Activated CD4-positive, alpha-beta T cell treated with anti-CD3 and anti-CD28 coated beads, Interleukin-2, amount 50 U/mL, for 16 hours (primary cell): ENCODE measurements around the gene DDIT4.
"Not testable (repeated sequence)": the region's sequence is repeated elsewhere in the genome, so short reads cannot be mapped to it uniquely, and the experiment has no call there.

ENCODE experiments used
- DNase-seq: peaks from one replicate; pipeline ENCODE4 v3.0.0-alpha.2; 2020

The DDIT4 gene

DNA sequence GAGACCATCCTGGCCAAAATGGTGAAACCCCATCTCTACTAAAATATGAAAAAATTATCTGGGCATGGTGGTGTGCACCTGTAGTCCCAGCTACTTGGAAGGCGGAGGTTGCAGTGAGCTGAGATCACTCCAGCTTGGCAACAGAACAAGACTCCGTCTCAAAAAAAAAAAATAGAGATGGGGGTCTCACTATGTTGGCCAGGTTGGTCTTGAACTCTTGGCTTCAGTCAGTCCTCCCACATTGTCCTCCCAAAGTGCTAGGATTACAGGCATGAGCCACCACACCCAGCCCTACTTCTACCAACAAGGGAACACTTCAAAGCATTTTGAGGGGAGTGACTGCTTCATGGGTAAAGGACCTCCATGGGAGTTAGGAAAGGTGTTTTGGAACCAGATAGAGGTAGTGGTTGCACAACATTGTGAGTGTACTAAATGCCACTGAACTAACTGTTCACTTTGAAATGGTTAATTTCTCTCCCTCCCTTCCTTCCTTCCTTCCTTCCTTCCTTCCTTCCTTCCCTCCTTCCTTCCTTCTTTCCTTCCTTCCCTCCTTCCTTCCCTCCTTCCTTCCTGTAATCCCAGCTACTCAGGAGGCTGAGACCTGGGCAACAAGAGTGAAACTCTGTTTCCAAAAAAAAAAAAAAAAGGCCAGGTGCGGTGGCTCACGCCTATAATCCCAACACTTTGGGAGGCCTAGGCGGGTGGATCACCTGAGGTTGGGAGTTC, 5.1 kb upstream of the DDIT4 start:
- DNase-seq, result not testable (repeated sequence)

DNA sequence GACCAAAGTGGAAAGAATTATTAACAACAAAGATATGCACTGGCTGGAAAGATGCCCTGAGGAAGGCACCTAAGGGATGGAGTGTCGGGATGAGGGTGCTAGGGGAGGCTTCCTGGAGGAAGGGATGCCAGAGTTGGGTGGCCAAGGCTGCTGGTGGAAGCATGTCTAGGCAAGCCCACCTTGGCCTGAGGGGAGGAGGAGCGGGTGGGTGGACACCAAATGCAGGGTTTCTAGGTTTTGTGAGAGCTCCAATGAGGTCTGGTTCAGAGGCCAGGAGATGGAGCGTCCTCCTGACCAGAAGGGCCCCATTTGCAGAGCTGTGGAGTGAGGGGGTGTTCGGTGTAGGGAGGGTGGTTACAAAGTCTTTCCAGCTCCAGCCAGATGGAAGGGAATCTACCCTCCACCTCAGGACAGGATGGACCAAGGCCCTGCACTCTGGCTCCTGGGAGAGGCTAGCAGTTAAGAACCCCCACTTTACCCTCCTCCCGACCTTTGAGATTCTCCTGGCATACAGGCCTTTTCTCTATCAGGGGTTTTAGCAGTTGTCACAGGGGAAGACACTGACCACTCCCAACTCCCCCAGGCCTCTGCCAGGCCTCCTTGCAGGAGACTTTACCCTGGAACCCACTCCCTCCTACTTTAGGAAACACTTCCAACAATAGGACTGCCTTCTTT, 3.0 kb upstream of the DDIT4 start:
- no peak for DNase-seq

DNA sequence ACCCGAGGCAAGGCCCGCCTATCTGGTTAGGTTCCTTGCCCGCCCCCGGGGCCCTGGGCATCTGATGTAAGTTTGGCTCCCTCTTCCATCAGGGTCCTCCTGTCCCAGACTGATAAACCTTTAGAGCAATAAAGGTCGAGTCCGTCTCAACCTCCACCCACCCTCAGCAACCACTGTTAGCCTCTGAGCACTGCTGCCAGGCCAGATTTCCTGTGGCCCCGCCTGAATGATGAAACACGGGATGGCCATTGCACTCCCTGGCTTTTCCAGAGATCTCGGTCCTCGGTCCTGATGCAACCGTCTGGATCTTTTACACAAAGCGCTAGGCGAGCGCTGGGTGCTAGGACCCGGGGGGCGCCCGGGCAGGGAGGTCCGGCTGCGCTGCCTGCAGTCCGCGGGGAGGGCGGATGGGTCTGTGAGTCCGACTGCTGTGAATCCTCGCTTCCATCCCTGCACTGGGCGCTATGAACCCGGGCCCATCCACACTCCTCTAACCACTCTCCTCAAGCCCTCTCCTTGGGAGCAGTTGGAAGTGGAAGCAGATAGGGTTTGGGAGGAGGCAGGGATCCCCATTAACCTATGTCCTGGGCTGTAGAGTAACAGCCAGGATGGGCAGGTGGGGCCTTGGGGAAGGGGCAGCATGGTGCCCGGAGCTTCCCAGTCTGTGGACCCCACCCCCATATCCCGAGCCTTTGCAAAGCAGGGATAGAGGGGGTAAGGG, 875 bp upstream of the DDIT4 start:
- DNase-seq, result peak; percentile 62

DNA sequence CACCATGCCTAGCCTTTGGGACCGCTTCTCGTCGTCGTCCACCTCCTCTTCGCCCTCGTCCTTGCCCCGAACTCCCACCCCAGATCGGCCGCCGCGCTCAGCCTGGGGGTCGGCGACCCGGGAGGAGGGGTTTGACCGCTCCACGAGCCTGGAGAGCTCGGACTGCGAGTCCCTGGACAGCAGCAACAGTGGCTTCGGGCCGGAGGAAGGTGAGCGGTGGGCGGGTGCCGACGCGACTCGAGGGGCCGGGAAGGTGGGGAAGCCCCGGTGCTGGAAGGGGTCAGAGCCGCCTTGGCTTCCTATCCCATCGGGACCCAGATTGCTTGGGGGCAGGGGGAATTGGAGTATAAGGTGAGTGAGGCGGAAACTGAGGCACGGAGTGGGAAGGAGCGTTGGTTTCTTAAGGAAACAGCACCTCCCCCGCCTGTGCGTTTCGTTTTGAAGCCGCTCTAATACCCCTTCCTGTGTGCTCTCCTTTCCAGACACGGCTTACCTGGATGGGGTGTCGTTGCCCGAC, 547 bp downstream of the DDIT4 start:
- no peak for DNase-seq

DNA sequence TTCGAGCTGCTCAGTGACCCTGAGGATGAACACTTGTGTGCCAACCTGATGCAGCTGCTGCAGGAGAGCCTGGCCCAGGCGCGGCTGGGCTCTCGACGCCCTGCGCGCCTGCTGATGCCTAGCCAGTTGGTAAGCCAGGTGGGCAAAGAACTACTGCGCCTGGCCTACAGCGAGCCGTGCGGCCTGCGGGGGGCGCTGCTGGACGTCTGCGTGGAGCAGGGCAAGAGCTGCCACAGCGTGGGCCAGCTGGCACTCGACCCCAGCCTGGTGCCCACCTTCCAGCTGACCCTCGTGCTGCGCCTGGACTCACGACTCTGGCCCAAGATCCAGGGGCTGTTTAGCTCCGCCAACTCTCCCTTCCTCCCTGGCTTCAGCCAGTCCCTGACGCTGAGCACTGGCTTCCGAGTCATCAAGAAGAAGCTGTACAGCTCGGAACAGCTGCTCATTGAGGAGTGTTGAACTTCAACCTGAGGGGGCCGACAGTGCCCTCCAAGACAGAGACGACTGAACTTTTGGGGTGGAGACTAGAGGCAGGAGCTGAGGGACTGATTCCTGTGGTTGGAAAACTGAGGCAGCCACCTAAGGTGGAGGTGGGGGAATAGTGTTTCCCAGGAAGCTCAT, 1.1 kb downstream of the DDIT4 start:
- peak; percentile 79 for DNase-seq

DNA sequence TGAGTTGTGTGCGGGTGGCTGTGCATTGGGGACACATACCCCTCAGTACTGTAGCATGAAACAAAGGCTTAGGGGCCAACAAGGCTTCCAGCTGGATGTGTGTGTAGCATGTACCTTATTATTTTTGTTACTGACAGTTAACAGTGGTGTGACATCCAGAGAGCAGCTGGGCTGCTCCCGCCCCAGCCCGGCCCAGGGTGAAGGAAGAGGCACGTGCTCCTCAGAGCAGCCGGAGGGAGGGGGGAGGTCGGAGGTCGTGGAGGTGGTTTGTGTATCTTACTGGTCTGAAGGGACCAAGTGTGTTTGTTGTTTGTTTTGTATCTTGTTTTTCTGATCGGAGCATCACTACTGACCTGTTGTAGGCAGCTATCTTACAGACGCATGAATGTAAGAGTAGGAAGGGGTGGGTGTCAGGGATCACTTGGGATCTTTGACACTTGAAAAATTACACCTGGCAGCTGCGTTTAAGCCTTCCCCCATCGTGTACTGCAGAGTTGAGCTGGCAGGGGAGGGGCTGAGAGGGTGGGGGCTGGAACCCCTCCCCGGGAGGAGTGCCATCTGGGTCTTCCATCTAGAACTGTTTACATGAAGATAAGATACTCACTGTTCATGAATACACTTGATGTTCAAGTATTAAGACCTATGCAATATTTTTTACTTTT, 1.8 kb downstream of the DDIT4 start:
- DNase-seq, result peak; percentile 39

DNA sequence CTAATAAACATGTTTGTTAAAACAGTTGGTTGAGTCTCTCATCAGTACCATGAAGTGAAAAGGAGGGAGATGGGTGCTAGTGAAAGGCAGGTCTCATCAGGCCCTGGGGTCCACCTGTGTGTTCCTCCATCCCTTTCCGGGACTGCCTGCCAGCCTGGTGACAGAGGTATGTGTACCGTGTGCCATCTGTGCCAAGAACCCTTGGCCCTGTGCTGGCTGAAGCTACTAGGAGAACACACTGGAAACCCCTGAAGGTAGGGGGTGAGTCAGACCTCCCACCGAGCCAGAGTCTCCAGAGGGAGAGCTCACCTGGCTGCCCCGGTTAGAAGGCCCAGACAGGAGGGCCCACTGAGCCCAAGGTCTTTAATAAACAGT, 2.3 kb downstream of the DDIT4 start:
- DNase-seq, result peak; percentile 41

DNA sequence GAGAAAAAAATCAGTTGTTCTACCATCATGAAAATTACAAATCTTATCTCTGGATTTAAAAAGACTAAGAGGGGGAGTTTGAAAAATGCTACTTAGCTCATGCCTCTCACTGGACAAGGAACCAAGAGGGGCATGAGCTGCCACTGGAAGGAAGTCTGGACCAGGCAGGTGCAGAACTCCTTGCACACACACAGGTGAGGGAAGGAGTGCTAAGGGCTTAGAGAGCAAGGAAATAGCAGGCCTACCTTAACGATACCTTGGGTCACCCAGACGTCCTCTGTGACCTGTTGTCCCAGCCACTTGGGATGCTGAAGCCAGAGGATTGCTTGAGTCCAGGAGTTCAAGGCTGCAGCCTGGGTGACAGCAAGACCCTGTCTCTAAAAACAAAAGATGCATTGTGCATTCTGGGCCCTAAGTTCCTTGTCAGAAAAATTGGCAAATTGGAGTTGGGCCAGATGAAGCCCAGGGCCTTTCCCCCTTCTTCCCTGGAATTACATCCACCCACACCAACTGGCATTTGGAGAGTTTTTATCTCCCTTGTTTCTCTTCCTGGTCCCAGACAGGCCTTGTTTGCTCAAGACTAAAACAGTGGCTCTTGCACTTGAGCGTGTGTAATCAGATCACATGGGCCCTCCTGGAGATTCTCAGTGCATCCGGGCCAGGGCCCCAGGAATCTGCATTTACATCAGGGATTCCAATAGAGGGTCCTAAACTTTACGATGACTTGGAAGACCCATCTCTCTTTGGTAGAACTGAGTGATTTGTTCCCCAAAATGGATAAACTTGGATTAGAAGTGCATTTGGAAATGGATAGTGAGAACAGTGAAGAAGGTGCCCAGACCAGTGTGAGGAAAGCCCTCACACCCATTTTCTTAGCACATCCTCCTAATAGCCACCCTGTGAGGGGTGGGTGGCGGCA, 3.0 kb downstream of the DDIT4 start:
- no peak for DNase-seq

DNA sequence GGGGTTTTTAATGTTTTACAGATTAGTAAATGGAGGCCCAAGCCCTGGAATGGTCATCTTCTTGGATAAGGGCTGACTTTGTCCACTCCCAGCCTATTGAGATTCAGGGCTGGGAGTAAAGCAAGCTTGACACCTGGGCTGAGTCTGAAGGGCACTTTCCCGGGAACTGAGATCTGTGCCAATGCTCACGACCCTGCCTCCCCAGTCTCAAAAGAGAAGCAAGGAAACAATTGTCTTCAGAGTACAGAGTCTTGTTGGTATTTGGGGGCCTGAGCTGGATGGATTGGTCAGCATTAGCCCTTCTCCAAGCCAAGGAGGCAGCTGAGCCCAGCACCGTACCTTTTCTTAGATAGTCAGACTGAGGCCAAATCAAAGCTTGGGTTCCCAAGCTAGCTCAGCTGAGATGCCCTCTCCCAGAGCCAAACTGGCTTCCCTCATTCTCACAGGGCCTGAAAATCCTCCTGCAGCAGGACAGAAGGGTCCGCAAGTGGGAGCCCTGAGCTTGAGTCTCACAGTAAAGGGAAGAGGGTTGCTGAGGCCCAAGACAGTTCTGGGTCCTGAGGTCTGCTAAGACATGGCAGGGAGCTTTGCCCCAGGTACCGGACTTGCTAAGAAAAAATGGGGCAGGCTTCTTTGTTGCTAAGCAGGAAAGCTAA, 3.7 kb downstream of the DDIT4 start:
- no peak for DNase-seq

DNA sequence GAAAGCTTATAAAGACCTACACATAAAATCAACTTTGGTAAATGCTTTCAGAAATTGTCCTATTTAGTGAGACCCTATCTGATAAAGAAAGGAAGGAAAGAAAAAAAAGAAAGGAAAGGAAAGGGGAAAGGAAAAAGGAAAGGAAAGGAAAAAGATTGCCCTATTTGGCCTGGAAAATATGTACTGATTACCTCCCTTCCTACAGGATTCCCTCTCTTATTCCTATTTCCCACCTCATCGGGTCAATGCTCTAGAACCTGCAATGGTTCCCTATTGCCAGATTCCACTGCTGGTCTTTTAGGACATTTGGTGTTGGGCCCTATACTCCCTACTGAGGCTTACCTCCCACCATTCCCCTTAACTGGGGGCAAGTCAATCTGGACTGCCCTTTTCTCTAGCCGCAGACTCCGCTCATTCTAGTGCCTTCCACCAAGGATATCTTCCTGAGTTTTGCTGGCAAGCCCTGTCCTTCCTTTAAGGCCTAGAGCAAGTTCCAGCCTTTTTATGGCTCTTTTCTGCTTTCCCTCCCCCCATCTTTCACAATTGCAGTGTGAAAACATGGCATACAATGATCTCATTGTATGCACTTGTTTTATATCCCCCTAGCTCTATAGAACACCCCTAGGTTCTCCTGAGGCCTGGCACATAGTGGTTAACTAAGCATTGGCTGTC, 4.4 kb downstream of the DDIT4 start:
- no peak for DNase-seq

DNA sequence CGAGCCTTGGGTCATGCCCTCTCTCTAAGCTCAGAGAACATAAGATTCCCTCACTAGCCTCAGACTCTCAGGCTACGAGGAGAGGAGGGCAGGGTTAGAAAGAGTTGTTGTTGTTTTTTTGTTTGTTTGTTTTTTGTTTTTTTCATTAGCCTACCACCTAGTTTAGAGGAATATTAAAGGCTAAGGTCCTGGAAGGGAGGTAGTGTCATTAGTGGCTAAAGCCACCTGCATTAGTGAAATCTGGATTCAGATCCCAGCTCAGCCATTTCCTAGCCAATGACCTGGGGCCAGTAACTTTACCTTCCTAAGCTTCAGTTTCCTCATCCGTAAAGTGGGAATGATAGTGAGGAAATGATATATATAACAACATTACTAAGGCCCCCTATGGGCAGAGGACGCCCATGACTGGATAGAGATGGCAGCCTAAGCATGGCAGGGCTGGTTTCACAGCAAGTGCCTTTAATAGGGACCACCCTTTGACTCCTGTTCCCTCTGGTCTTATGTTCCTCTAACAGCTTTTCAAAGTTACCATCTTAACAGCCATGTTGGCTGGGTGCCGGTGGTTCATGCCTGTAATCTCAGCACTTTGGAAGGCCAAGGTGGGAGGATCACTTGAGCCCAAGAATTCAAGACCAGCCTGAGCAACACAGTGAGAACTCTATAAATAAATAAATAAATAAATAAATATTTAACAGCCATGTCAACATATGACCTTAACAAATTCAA, 5.1 kb downstream of the DDIT4 start:
- DNase-seq, result no peak

DNA sequence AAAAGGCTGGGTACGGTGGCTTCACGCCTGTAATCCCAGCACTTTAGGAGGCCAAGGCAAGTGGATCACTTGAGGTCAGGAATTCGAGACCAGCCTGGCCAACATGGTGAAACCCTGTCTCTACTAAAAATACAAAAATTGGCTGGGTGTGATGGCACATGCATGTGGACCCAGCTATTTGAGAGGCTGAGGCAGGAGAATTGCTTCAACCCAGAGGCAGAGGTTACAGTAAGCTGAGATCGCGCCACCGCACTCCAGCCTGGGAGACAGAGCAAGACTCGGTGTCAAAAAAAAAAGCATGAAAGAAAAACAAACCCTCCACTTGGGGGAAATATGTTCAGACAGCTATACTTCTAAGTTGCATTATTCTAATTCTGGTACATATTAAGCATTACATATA, 5.9 kb downstream of the DDIT4 start:
- not testable (repeated sequence) for DNase-seq

DNA sequence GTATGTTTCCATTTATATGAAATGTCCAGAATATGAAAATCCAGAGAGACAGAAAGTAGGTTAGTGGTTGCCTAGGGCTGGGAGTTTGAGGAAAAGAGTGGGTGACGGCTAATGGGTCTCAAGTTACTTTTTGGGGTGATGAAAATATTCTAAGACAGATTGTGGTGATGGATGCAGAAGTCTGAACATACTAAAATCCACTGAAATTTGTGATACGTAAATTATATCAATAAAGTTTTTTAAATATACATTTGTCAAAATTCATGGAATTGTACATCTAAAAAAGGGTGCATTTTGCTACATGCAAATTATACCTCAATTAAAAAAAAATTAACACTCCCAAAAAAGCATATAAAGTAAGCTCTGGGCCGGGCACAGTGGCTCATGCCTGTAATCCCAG, 9.4 kb downstream of the DDIT4 start:
- DNase-seq, result no peak

DNA sequence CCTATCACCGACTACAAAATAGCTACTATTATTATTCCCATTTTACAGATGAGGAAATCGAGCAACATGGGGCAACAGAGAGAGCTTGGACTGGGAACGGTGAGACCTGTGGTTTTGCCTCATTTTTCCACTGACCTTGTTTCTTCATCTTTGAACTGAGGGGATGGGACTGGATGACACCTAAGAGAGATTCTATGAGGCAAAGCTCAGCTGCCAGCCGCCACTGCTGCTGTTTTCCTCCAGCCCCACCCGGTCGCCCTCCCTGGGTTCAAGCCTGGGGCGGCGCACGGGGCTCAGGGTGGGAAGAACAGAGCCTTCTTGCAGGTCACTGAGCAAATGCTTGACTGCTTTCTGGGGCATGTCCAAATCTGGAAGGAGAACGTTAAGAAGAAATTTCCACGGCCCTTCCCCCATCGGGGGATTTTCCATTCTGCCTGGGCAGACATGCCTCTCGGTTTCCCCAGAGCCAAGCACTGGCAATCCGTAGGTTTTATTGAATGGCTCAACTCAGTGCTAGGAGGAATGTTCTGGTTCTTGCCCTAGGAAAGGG, 12.3 kb downstream of the DDIT4 start:
- no peak for DNase-seq

DNA sequence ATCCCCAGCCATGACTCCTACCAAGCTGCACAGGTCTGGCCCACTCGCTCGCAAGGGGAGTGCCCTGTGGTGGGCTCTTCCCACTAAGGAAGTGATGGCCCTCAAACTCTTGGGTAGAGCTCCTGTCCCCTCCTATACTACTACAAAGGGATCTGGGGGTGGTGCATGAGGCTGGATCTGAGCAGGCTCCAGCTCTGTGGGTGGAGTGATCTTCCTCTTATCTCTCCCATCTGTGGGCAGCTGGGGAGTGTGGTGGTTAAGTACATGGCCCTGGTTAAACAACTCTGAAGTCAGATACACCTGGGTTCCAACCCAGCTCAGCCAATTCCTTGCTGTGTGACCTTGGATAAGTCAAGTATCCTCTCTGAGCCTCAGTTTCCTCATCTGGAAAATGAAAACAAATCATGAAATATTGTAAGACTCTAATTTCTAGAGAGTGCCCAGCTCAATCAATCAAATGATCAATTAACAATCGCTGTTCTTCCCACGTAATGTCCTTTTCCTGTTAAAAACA, 17.4 kb downstream of the DDIT4 start:
- peak; percentile 59 for DNase-seq

DNA sequence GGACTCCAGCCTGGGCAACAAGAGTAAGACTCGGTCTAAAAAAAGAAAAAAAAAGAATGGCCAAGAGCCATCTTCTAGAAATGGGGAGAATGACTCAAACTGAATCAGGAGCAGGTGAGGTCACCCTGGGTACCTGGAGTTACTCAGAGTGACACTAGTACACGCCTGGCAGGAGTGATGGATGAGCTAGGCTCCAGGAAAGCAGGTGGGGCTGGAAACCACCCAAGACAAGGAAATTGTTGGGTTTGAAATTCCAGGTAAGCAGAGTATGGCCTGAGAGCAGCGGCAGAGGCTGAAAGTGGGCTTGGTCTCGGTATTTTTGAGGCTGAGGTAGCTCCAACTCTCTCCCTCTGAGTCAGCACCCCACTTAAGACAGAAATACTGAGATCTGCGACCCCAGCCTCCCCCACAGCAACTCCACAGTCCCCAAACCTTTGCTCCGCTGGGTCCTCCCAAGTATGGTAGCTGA, 18.5 kb downstream of the DDIT4 start:
- DNase-seq, result peak; percentile 82

DNA sequence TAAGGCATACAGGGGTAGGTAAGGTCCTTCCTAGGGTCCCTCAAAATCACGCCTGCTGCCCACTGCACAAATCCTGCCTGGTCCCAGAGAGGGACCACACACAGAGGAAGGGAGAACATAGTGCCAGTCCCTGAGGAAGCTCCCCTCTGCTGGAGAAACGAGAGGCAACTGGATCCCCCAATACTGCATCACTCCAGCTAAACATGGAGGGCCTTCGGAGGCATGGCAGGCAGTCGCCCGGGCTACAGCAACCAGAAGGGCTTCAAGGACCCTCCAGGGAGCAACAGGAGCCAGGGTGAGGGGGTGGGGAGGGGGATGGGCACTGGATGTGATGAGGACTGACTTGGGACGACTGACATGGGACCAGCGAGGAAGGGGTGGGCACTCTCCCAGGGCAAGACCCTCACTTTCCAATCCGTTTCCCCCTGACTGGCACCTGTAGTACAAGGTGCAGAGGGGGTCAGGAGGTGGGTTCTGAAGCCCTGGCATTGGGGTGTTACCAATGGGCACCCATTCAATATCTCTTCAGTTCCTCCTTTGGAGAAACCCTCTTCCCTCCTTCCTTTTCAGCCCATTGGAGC, 21.7 kb downstream of the DDIT4 start:
- DNase-seq, result no peak

DNA sequence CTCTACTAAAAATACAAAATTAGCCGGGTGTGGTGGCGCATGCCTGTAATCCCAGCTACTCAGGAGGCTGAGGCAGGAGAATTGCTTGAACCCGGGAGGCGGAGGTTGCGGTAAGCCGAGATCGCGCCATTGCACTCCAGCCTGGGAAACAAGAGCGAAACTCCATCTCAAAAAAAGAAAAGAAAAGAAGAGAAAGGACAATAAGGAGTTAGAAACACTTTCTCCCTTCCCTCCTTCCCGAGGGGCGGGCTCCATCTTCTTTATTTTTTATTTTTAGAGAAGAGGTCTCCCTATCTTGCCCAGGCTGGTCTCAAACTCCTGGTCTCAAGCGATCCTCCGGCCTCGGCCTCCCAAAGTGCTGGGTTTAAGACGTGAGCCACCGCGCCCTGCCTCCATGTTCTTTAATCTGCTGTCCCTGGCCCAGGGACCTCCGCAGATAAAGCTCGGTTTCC, 23.1 kb downstream of the DDIT4 start:
- not testable (repeated sequence) for DNase-seq
